ENCODE data around the gene ZNF628.

- no peak for TF ChIP-seq POLR2AphosphoS5 (IDR thresholded peaks at IDR 0.05)
- no peak for TF ChIP-seq EP300 (IDR thresholded peaks at IDR 0.05)
Measured at GRCh38 chr19:55461974-55462626, 14.3 kb upstream of the ZNF628 start.

Measured in gastroesophageal sphincter (tissue), 2 donors.